Umbilical cord (tissue), 2 donors: ENCODE data around the gene NUMB. TPM values are rescaled to one million over a fixed set of nuclear protein-coding genes. Genes with fewer than 3 reads are reported as not detected.

Source experiments
- DNase-seq: peaks from one replicate; pipeline ENCODE4 v3.0.0-alpha.2; 2015; ENCODE audit warnings: low spot score
- total RNA-seq: library from RNA; depleted of rRNA; stranded (reverse); fragments of >200 nt; gene quantifications from one replicate; pipeline ENCODE4 v1.2.3, GENCODE V29; 2014; ENCODE audit warnings: low replicate concordance; ENCODE audit not compliant: insufficient read depth

NUMB gene
- total RNA-seq, 1 donor from 2014 or later, result 24.6 TPM

- DNase-seq, result no peak
Measured at GRCh38 chr14:73293782-73294781, 164.3 kb downstream of the NUMB start.

- no peak for DNase-seq
Measured at GRCh38 chr14:73290279-73290678, 168.1 kb downstream of the NUMB start.

GRCh38 chr14:73289729-73290128, 168.6 kb downstream of the NUMB start:
- no peak for DNase-seq

- DNase-seq, result no peak
Measured at GRCh38 chr14:73289308-73289707, 169.0 kb downstream of the NUMB start.

- peak; percentile 10 for DNase-seq
Measured at GRCh38 chr14:73287071-73287470, 171.3 kb downstream of the NUMB start.

GRCh38 chr14:73286598-73286997, 171.7 kb downstream of the NUMB start:
- DNase-seq, result no peak

- no peak for DNase-seq
Measured at GRCh38 chr14:73285979-73286378, 172.4 kb downstream of the NUMB start.

GRCh38 chr14:73283608-73284379, 174.6 kb downstream of the NUMB start:
- DNase-seq, result peak; percentile 25

- no peak for DNase-seq
Measured at GRCh38 chr14:73280903-73281302, 177.4 kb downstream of the NUMB start.

- no peak for DNase-seq
Measured at GRCh38 chr14:73277376-73277775, 181.0 kb downstream of the NUMB start.

- no peak for DNase-seq
Measured at GRCh38 chr14:73276836-73277235, 181.5 kb downstream of the NUMB start.

- no peak for DNase-seq
Measured at GRCh38 chr14:73273799-73274198, 184.5 kb downstream of the NUMB start.

GRCh38 chr14:73272393-73272792, 186.0 kb downstream of the NUMB start:
- DNase-seq, result no peak

GRCh38 chr14:73269729-73270531, 188.4 kb downstream of the NUMB start:
- DNase-seq, result peak; percentile 45

GRCh38 chr14:73267474-73267873, 190.9 kb downstream of the NUMB start:
- no peak for DNase-seq

GRCh38 chr14:73266317-73266716, 192.0 kb downstream of the NUMB start:
- no peak for DNase-seq

GRCh38 chr14:73265721-73266046, 192.7 kb downstream of the NUMB start:
- no peak for DNase-seq

- DNase-seq, result no peak
Measured at GRCh38 chr14:73264885-73265720, 193.2 kb downstream of the NUMB start.

GRCh38 chr14:73264080-73264884, 194.1 kb downstream of the NUMB start:
- DNase-seq, result no peak

- DNase-seq, result no peak
Measured at GRCh38 chr14:73263606-73264005, 194.7 kb downstream of the NUMB start.
